HepG2 (cell line): ENCODE measurements around the gene C3orf22. TPM values are rescaled to one million over a fixed set of nuclear protein-coding genes. Genes with fewer than 3 reads are reported as not detected.

ENCODE experiments used
- FOXA1 ChIP-seq, 2 experiments: fragments of 450-650 bp in 1 of 2; sonication (generic) in 1 of 2; formaldehyde crosslinking in 1 of 2; IDR thresholded peaks; 2 replicates each; pipeline versions ENCODE4 v1.4.0 to v1.6.1; 2016 to 2020; ENCODE audit warnings: missing genetic modification reagents in 1 of 2
- GATAD1 ChIP-seq: IDR thresholded peaks from 2 replicates; pipeline ENCODE4 v1.6.1; 2016; ENCODE audit warnings: missing genetic modification reagents, missing compliant biosample characterization
- ISX ChIP-seq: sonication (generic); formaldehyde crosslinking; conservative IDR thresholded peaks from 2 replicates; pipeline ENCODE4 v1.5.0; 2020; ENCODE audit warnings: missing genetic modification reagents
- PCBP1 ChIP-seq: fragments of 200-400 bp; formaldehyde crosslinking; IDR thresholded peaks from 2 replicates; pipeline ENCODE4 v1.6.1; 2017; ENCODE audit warnings: mild to moderate bottlenecking, low read depth, low read length, borderline replicate concordance
- SMAD1 ChIP-seq: sonication (generic); formaldehyde crosslinking; IDR thresholded peaks from 2 replicates; pipeline ENCODE4 v1.4.0; 2020; ENCODE audit warnings: missing genetic modification reagents, low read depth, mild to moderate bottlenecking, borderline replicate concordance
- SOX6 ChIP-seq, 2 experiments: fragments of 450-650 bp in 1 of 2; sonication (generic) in 1 of 2; formaldehyde crosslinking in 1 of 2; IDR thresholded peaks; 2 replicates each; pipeline versions ENCODE4 v1.4.0 to v1.6.1; 2017 to 2020; ENCODE audit warnings: antibody characterized with exemption in 1 of 2, mild to moderate bottlenecking in 1 of 2, missing genetic modification reagents in 1 of 2
- TCF7L2 ChIP-seq: IDR thresholded peaks from 2 replicates; pipeline ENCODE4 v1.6.1; 2011; ENCODE audit warnings: mild to moderate bottlenecking, low read depth, low read length, moderate library complexity
- U2AF2 ChIP-seq: fragments of 200-400 bp; formaldehyde crosslinking; IDR thresholded peaks from 2 replicates; pipeline ENCODE4 v1.6.1; 2017; ENCODE audit warnings: low read depth, mild to moderate bottlenecking, low read length
- USF2 ChIP-seq, 2 experiments: sonication (generic) in 1 of 2; formaldehyde crosslinking in 1 of 2; IDR thresholded peaks; 2 replicates each; pipeline versions ENCODE4 v1.5.1 to v1.6.1; 2011 to 2020; ENCODE audit warnings: borderline replicate concordance in 1 of 2, low read depth in 1 of 2, low read length in 1 of 2, mild to moderate bottlenecking in 1 of 2, missing genetic modification reagents in 1 of 2, moderate library complexity in 1 of 2
- ZFP1 ChIP-seq: IDR thresholded peaks from 2 replicates; pipeline ENCODE4 v1.6.1; 2016
- ZNF251 ChIP-seq: sonication (generic); formaldehyde crosslinking; IDR thresholded peaks from 2 replicates; pipeline ENCODE4 v1.9.0; 2021; ENCODE audit warnings: mild to moderate bottlenecking, missing genetic modification reagents
- ZNF253 ChIP-seq: sonication (generic); formaldehyde crosslinking; IDR thresholded peaks from 2 replicates; pipeline ENCODE4 v1.8.0; 2022; ENCODE audit warnings: mild to moderate bottlenecking, missing genetic modification reagents, borderline replicate concordance
- ZNF337 ChIP-seq: sonication (generic); formaldehyde crosslinking; IDR thresholded peaks from 2 replicates; pipeline ENCODE4 v1.5.1; 2020; ENCODE audit warnings: missing genetic modification reagents, low read depth, mild to moderate bottlenecking, borderline replicate concordance
- ZNF34 ChIP-seq: sonication (generic); formaldehyde crosslinking; IDR thresholded peaks from 2 replicates; pipeline ENCODE4 v1.4.0; 2020; ENCODE audit warnings: mild to moderate bottlenecking, missing genetic modification reagents, borderline replicate concordance
- ZNF362 ChIP-seq: sonication (generic); formaldehyde crosslinking; IDR thresholded peaks from 2 replicates; pipeline ENCODE4 v1.4.0; 2020; ENCODE audit warnings: missing genetic modification reagents, mild to moderate bottlenecking, borderline replicate concordance
- ZNF572 ChIP-seq: sonication (generic); formaldehyde crosslinking; IDR thresholded peaks from 2 replicates; pipeline ENCODE4 v1.5.1; 2020; ENCODE audit warnings: mild to moderate bottlenecking, missing genetic modification reagents
- ZNF781 ChIP-seq: sonication (generic); formaldehyde crosslinking; IDR thresholded peaks from 2 replicates; pipeline ENCODE4 v1.5.1; 2020; ENCODE audit warnings: borderline replicate concordance, mild to moderate bottlenecking, missing genetic modification reagents; ENCODE audit errors: not compliant biosample characterization
- ZNF788 ChIP-seq: sonication (generic); formaldehyde crosslinking; IDR thresholded peaks from 2 replicates; pipeline ENCODE4 v1.5.0; 2020; ENCODE audit warnings: mild to moderate bottlenecking, missing genetic modification reagents, borderline replicate concordance
- ZNF839 ChIP-seq: sonication (generic); formaldehyde crosslinking; IDR thresholded peaks from 2 replicates; pipeline ENCODE4 v1.4.0; 2020; ENCODE audit warnings: missing genetic modification reagents, mild to moderate bottlenecking, borderline replicate concordance
- polyA plus RNA-seq, 8 experiments: library from polyadenylated mRNA; depleted of rRNA in 3 of 8; stranded (reverse) in 7 of 8; unstranded in 1 of 8; fragments of >200 nt; fragmentation: Illumina TruSeq in 4 of 8; extraction: Trizol in 4 of 8; gene quantifications; 2 replicates each; pipeline versions ENCODE4 v1.2.1 to v1.2.3, GENCODE V29; 2011 to 2016; ENCODE audit warnings: low read depth in 4 of 8, missing spikeins in 1 of 8, mixed read lengths in 1 of 8; ENCODE audit not compliant: insufficient read depth in 1 of 8
- total RNA-seq, 5 experiments: library from RNA; depleted of rRNA; stranded (reverse); fragments of >200 nt; fragmentation: Illumina TruSeq; extraction: Trizol; gene quantifications; 2 replicates each; pipeline ENCODE4 v1.2.3, GENCODE V29; 2016; ENCODE audit warnings: low read depth in 1 of 5
- TF ChIP-seq, protein P1 (sequence below): IDR thresholded peaks from 2 replicates; pipeline ENCODE4 v1.6.1; 2016
- TF ChIP-seq, protein P2 (sequence below): sonication (generic); formaldehyde crosslinking; IDR thresholded peaks from 2 replicates; pipeline ENCODE4 v1.5.0; 2020; ENCODE audit warnings: missing genetic modification reagents

The C3orf22 gene
- total and polyA plus RNA-seq, 2 of the 13 experiments (the other 11 are each of a cell fraction or from before 2014, with no cell fraction given) = not detected

DNA sequence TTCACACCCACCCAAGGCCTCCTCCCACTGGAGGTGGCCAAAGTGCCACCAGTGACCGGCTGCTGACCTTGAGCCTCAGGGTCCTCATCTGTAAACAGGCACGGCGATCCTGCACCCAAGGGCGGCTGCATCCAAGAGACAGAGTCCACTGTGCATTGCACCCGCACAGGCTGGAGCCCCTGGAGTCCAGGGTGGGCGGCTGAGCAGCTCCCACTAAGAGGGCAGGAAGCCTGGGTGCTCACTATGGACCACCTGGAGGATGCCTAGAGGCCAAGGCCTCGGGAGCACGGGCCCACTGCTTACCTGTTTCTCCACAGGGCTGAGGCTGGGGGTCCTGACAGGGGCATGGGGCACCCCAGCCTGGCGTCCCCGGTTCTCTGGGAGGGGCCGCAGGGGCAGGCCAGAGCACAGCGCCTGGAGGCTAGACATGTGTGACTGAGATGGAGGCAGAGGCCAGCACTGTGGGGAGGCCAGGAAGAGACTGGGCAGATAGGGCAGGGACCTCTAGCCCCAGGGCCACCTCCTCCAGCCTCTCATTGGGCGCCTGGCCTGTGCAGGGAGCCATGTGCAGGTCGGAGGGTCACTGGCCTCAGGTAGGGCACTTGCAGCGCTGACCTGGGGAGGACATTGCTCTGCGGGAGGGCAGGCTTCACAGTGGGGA is 41.3 kb downstream of the C3orf22 start, which contains the start of gene UROC1 (continued):
- no peak; the same call in 1 of the 2 replicates for TF ChIP-seq SMAD1
- no peak for TF ChIP-seq ZNF362 (CRISPR knock-in tag)
- no peak for TF ChIP-seq GATAD1 (CRISPR knock-in tag)
- TF ChIP-seq ZNF572 (CRISPR knock-in tag) = peak; percentile 77; the same call in 1 of the 2 replicates
- no peak for TF ChIP-seq ZNF839 (CRISPR knock-in tag)
- TF ChIP-seq ZNF251 = no peak
- TF ChIP-seq FOXA1 (IDR thresholded peaks at IDR 0.05) = no peak
- peak; percentile 83 for TF ChIP-seq FOXA1 (CRISPR knock-in tag; IDR thresholded peaks at IDR 0.05)
- TF ChIP-seq TCF7L2 = no peak
- no peak for TF ChIP-seq SOX6 (IDR thresholded peaks at IDR 0.05)
- peak; percentile 72 for TF ChIP-seq SOX6 (CRISPR knock-in tag; IDR thresholded peaks at IDR 0.05)
- TF ChIP-seq USF2 (IDR thresholded peaks at IDR 0.05; ENCODE audit: low read depth, low read length) = no peak
- 0 out of 2 replicates have a peak, but pooled peaks have one; percentile 48 for TF ChIP-seq USF2 (CRISPR knock-in tag; IDR thresholded peaks at IDR 0.05; ENCODE audit: borderline replicate concordance)
- TF ChIP-seq, protein P1, sequence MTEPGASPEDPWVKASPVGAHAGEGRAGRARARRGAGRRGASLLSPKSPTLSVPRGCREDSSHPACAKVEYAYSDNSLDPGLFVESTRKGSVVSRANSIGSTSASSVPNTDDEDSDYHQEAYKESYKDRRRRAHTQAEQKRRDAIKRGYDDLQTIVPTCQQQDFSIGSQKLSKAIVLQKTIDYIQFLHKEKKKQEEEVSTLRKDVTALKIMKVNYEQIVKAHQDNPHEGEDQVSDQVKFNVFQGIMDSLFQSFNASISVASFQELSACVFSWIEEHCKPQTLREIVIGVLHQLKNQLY (CRISPR knock-in tag) = no peak
- TF ChIP-seq U2AF2 = no peak
- TF ChIP-seq ZNF253 = no peak
- TF ChIP-seq ZFP1 (CRISPR knock-in tag) = no peak
- TF ChIP-seq PCBP1 = no peak
- TF ChIP-seq ZNF337 (CRISPR knock-in tag) = no peak
- TF ChIP-seq, protein P2, sequence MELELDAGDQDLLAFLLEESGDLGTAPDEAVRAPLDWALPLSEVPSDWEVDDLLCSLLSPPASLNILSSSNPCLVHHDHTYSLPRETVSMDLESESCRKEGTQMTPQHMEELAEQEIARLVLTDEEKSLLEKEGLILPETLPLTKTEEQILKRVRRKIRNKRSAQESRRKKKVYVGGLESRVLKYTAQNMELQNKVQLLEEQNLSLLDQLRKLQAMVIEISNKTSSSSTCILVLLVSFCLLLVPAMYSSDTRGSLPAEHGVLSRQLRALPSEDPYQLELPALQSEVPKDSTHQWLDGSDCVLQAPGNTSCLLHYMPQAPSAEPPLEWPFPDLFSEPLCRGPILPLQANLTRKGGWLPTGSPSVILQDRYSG (CRISPR knock-in tag) = no peak
- TF ChIP-seq ZNF781 (CRISPR knock-in tag) = no peak
- TF ChIP-seq ZNF34 (CRISPR knock-in tag) = no peak
- no peak for TF ChIP-seq ZNF788 (CRISPR knock-in tag)
- no peak for TF ChIP-seq ISX (CRISPR knock-in tag)
